Neural progenitor cell (in vitro differentiated cells): ENCODE measurements around the gene COL23A1.

Source experiments
- CTCF ChIP-seq: fragments of 200-600 bp; sonication (generic); IDR thresholded peaks from 2 replicates; pipeline ENCODE4 v1.5.1; 2017; ENCODE audit warnings: antibody characterized with exemption, mild to moderate bottlenecking
- EZH2 ChIP-seq: fragments of 200-600 bp; sonication (generic); IDR thresholded peaks from 2 replicates; pipeline ENCODE4 v1.6.1; 2017; ENCODE audit warnings: antibody characterized with exemption, mild to moderate bottlenecking, moderate library complexity

DNA sequence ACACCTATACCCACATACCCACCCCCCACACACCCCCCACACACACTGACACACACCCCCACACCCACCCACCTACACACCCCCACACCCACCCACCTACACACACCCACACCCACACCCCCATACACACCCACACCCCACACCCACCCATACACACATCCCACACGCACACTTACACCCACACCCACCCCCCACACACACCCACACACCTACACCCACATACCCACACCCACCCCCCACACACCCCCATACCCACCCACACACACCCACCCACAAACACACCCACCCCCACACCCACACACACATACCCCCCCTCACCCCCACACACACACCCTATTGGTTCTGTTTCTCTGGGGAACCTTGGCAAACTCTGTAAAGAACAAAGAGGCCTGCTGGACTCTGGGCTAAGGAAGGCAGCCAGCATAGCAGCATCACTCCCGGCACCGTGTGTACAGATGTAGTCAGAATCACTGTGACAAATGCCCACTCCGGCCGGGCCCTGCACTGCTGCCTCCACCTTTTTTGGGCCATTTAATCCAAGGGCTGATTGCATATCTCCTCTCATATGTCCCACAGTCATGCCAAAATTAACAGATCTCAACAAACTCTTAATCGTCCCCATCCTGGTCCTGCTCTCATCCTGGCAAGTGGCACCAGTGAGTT, 42.3 kb downstream of the COL23A1 start:
- no peak for TF ChIP-seq CTCF
- TF ChIP-seq EZH2, result no peak
